Spleen (tissue), 7 donors: ENCODE results near the gene CTNS.

Source experiments
- CTCF ChIP-seq, 11 experiments: fragments of 200-600 bp in 7 of 11; fragments of 450-650 bp in 4 of 11; sonication (generic) in 4 of 11; IDR thresholded peaks in 8 of 11; conservative IDR thresholded peaks in 3 of 11; 1 replicate in 7 of 11; 2 replicates in 4 of 11; pipeline versions ENCODE4 v1.4.0 to v1.8.0; 2016 to 2021; ENCODE audit warnings: antibody characterized with exemption in 11 of 11, inconsistent platforms in 4 of 11, mild to moderate bottlenecking in 1 of 11
- POLR2A ChIP-seq, 3 donors: fragments of 450-650 bp; IDR thresholded peaks; one replicate each; pipeline ENCODE4 v1.5.1; 2017; ENCODE audit warnings: antibody characterized with exemption in 3 of 3, mild to moderate bottlenecking in 1 of 3
- POLR2AphosphoS5 ChIP-seq, 3 donors: sonication (generic); formaldehyde crosslinking; IDR thresholded peaks; one replicate each; pipeline ENCODE4 v1.5.1; 2017; ENCODE audit warnings: antibody characterized with exemption in 3 of 3
- donor health status: DM: no; HTN: no; CAD: no; lungs with moderate emphysema.
- donor health status: DM: no; HTN: no; CAD: no.
- donor health status: DM: no; HTN: no; CAD: no.

- no peak for TF ChIP-seq POLR2A (IDR thresholded peaks at IDR 0.05)
- no peak for TF ChIP-seq CTCF (IDR thresholded peaks at IDR 0.05 in 8 of 11, conservative IDR thresholded peaks at IDR 0.05 in 3 of 11)
- no peak for TF ChIP-seq POLR2AphosphoS5 (IDR thresholded peaks at IDR 0.05)
Observed at GRCh38 chr17:3656353-3656752, 19.8 kb downstream of the CTNS start.
